ENCODE data around the gene NFAM1. TPM values are rescaled to one million over a fixed set of nuclear protein-coding genes. Genes with fewer than 3 reads are reported as not detected.

The NFAM1 gene
- total RNA-seq, 6 experiments from 2014 or later: not detected

DNA sequence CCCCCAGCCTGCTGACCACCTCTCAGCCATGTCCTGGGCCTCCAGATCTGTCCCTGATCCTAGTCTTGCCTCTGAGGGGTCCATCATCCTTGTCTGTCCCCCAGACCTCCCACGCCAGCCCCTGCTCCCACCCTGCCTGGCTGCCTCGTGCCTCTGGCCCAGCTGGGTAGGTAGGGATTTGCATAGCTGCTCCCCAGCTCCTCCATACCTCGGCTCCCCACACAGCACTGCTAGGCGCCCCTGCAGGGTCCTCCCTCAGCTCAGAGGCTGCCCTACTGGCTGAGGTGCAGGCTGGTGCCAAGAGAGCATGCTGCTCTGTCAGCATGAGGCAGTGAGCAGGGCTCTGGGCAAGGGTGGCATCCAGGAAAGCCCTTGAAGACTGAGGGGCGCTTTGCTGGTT, 47.7 kb downstream of the NFAM1 start:
- Mint-ChIP-seq H3K27ac (no peak overlapping the region), H3K4me1 (ENCODE audit: low read depth) (no peaks in the 10 kb centered on the region), H3K4me3 (no peak overlapping the region), H3K9me3 (no peaks in the 10 kb centered on the region), H3K36me3 (ENCODE audit: low read depth) (no peaks in the 10 kb centered on the region), H3K27me3 (ENCODE audit: insufficient read depth) (peaks cover 25% of the 10 kb centered on the region)
- TF ChIP-seq, protein P1, sequence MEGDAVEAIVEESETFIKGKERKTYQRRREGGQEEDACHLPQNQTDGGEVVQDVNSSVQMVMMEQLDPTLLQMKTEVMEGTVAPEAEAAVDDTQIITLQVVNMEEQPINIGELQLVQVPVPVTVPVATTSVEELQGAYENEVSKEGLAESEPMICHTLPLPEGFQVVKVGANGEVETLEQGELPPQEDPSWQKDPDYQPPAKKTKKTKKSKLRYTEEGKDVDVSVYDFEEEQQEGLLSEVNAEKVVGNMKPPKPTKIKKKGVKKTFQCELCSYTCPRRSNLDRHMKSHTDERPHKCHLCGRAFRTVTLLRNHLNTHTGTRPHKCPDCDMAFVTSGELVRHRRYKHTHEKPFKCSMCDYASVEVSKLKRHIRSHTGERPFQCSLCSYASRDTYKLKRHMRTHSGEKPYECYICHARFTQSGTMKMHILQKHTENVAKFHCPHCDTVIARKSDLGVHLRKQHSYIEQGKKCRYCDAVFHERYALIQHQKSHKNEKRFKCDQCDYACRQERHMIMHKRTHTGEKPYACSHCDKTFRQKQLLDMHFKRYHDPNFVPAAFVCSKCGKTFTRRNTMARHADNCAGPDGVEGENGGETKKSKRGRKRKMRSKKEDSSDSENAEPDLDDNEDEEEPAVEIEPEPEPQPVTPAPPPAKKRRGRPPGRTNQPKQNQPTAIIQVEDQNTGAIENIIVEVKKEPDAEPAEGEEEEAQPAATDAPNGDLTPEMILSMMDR (IDR thresholded peaks at IDR 0.05): no peak
- DNase-seq: no peak

- no peak for DNase-seq
- TF ChIP-seq, protein P1 (IDR thresholded peaks at IDR 0.05): no peak
- H3K4me1 Mint-ChIP-seq (ENCODE audit: low read depth): no peaks in the 10 kb centered on the region
- H3K36me3 Mint-ChIP-seq (ENCODE audit: low read depth): no peaks in the 10 kb centered on the region
- no peaks in the 10 kb centered on the region for H3K9me3 Mint-ChIP-seq
- no peak overlapping the region for H3K27ac Mint-ChIP-seq
- peaks cover 24% of the 10 kb centered on the region for H3K27me3 Mint-ChIP-seq (ENCODE audit: insufficient read depth)
- H3K4me3 Mint-ChIP-seq: no peak overlapping the region
Measured at GRCh38 chr22:42383851-42384417, 48.3 kb downstream of the NFAM1 start.

- H3K4me3 Mint-ChIP-seq: no peak overlapping the region
- peaks cover 25% of the 10 kb centered on the region for H3K27me3 Mint-ChIP-seq (ENCODE audit: insufficient read depth)
- no peak for DNase-seq
- no peaks in the 10 kb centered on the region for H3K9me3 Mint-ChIP-seq
- H3K4me1 Mint-ChIP-seq (ENCODE audit: low read depth): no peaks in the 10 kb centered on the region
- H3K36me3 Mint-ChIP-seq (ENCODE audit: low read depth): no peaks in the 10 kb centered on the region
- H3K27ac Mint-ChIP-seq: no peak overlapping the region
- TF ChIP-seq, protein P1 (IDR thresholded peaks at IDR 0.05): no peak
Measured at GRCh38 chr22:42383287-42383686, 48.9 kb downstream of the NFAM1 start.

GRCh38 chr22:42380769-42381551, 51.2 kb downstream of the NFAM1 start:
- no peak for DNase-seq
- Mint-ChIP-seq H3K4me1 (ENCODE audit: low read depth) (peaks cover 8% of the 10 kb centered on the region), H3K9me3 (no peaks in the 10 kb centered on the region), H3K27ac (no peak overlapping the region), H3K4me3 (no peak overlapping the region), H3K36me3 (ENCODE audit: low read depth) (no peaks in the 10 kb centered on the region), H3K27me3 (ENCODE audit: insufficient read depth) (peaks cover 24% of the 10 kb centered on the region)
- TF ChIP-seq, protein P1 (IDR thresholded peaks at IDR 0.05): no peak; the same call in 1 of the 2 replicates

DNA sequence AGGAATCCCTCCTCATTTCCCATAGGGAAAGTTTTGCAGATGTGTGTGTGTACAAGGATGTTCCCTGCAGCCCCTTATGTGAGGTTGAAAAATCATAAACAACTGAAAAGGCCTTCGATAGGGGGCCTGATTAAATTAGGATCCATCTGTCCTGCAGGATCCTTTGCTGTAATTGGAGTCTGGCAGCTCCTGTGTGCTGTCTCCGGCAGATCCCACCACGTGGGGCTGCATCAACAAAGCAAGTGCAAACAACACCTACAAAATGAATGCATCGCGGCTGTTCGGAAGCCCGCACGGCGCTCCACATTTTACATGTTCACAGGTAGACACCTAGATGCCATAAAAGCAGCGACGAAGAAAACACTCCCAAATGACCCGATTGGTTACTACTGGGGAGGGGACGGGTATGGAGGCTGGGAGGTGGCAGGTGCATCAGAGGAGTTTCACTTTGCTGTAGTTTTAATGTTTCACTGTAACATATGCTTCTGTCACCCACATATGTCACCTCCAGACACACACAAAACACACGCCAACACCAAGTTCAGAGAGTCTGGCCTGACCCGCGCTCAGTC, 52.2 kb downstream of the NFAM1 start:
- TF ChIP-seq, protein P1 (IDR thresholded peaks at IDR 0.05): no peak
- Mint-ChIP-seq H3K27ac (no peak overlapping the region), H3K4me1 (ENCODE audit: low read depth) (peaks cover 8% of the 10 kb centered on the region), H3K4me3 (no peak overlapping the region), H3K27me3 (ENCODE audit: insufficient read depth) (peaks cover 26% of the 10 kb centered on the region), H3K9me3 (no peaks in the 10 kb centered on the region), H3K36me3 (ENCODE audit: low read depth) (no peaks in the 10 kb centered on the region)
- no peak for DNase-seq
